ENCODE measurements around the gene FAM124A.

DNA sequence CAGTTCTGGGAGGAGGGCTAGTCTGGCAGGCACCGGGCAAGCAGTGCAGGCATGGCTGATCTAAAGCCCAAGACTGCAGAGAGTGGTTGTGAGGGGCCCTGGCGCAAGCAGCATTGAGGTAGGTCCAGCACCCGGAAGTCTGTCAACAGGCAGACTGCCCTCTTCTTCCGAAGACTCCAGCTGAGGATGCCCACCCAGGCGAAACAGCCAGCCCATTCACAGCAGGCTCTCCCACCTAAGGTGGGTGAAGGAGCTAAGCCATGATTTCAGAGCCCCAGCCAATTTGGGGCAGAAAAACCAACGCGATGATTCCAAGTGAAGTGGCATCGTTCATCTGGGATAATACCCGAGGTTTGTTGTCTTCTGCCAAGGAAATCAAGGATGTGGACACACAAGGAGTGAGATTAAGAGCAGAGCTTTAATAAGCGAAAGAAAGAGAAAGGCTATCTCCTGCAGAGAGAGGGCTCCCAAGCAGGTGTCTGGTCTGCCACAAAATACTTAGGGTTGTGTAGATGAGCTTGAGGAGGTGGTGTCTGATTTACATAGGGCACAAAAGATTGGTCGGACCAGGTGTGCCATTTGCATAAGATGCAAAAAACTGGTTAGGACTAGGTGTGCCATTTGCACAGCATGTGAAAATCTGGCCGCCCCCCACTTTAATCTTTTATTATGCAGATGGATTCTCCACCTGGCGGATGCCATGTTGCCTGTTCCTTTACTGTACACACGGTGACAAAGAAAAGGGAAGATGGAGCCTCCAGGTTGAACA is 22.6 kb downstream of the FAM124A start:
- no peak for TF ChIP-seq POLR2A (IDR thresholded peaks at IDR 0.05)
- TF ChIP-seq POLR2AphosphoS5 (IDR thresholded peaks at IDR 0.05): no peak
- TF ChIP-seq CTCF (IDR thresholded peaks at IDR 0.05 in 8 of 11, conservative IDR thresholded peaks at IDR 0.05 in 3 of 11): no peak
